HepG2 (cell line): ENCODE results near the gene SLC38A8. TPM values are rescaled to one million over a fixed set of nuclear protein-coding genes. Genes with fewer than 3 reads are reported as not detected.

Experiments
- ADNP ChIP-seq: sonication (generic); formaldehyde crosslinking; IDR thresholded peaks from 2 replicates; pipeline ENCODE4 v1.4.0; 2020; ENCODE audit warnings: missing genetic modification reagents
- AKAP8 ChIP-seq: sonication (generic); formaldehyde crosslinking; IDR thresholded peaks from 2 replicates; pipeline ENCODE4 v1.5.1; 2020; ENCODE audit warnings: mild to moderate bottlenecking, missing genetic modification reagents
- CHCHD3 ChIP-seq: sonication (generic); formaldehyde crosslinking; IDR thresholded peaks from 2 replicates; pipeline ENCODE4 v1.8.0; 2022; ENCODE audit warnings: mild to moderate bottlenecking, missing genetic modification reagents, moderate library complexity
- ERF ChIP-seq: IDR thresholded peaks from 2 replicates; pipeline ENCODE4 v1.6.1; 2018; ENCODE audit warnings: missing biosample characterization, missing genetic modification reagents
- HMGA1 ChIP-seq: sonication (generic); formaldehyde crosslinking; conservative IDR thresholded peaks from 2 replicates; pipeline ENCODE4 v1.4.0; 2020; ENCODE audit warnings: missing genetic modification reagents
- HOMEZ ChIP-seq: IDR thresholded peaks from 2 replicates; pipeline ENCODE4 v1.6.1; 2016; ENCODE audit warnings: low read depth
- HOXA7 ChIP-seq: sonication (generic); formaldehyde crosslinking; IDR thresholded peaks from 2 replicates; pipeline ENCODE4 v1.8.1; 2022; ENCODE audit warnings: mild to moderate bottlenecking, missing genetic modification reagents, moderate library complexity
- MXD1 ChIP-seq: sonication (generic); formaldehyde crosslinking; IDR thresholded peaks from 2 replicates; pipeline ENCODE4 v1.4.0; 2020; ENCODE audit warnings: mild to moderate bottlenecking, missing genetic modification reagents
- NFE2L2 ChIP-seq: fragments of 150-350 bp; IDR thresholded peaks from 2 replicates; pipeline ENCODE4 v1.6.1; 2014; ENCODE audit warnings: low read length
- PTBP1 ChIP-seq: fragments of 200-400 bp; formaldehyde crosslinking; IDR thresholded peaks from 2 replicates; pipeline ENCODE4 v1.6.1; 2018; ENCODE audit warnings: low read length, low read depth; ENCODE audit not compliant: poor library complexity, severe bottlenecking
- RXRA ChIP-seq: sonication (generic); formaldehyde crosslinking; IDR thresholded peaks from 2 replicates; pipeline ENCODE4 v1.5.1; 2020; ENCODE audit warnings: missing genetic modification reagents
- SAFB2 ChIP-seq: sonication (generic); formaldehyde crosslinking; IDR thresholded peaks from 2 replicates; pipeline ENCODE4 v1.5.1; 2020; ENCODE audit warnings: missing genetic modification reagents, low read depth, mild to moderate bottlenecking, borderline replicate concordance
- SMAD3 ChIP-seq: sonication (generic); formaldehyde crosslinking; IDR thresholded peaks from 2 replicates; pipeline ENCODE4 v1.4.0; 2020; ENCODE audit warnings: missing genetic modification reagents
- SRSF1 ChIP-seq: fragments of 200-400 bp; formaldehyde crosslinking; optimal IDR thresholded peaks from 2 replicates; pipeline ENCODE3; 2017; ENCODE audit warnings: mild to moderate bottlenecking, low read depth, low read length, moderate library complexity
- TBX2 ChIP-seq: sonication (generic); formaldehyde crosslinking; IDR thresholded peaks from 2 replicates; pipeline ENCODE4 v1.5.0; 2020; ENCODE audit warnings: missing genetic modification reagents, mild to moderate bottlenecking, borderline replicate concordance
- TFDP1 ChIP-seq: IDR thresholded peaks from 2 replicates; pipeline ENCODE4 v1.6.1; 2016; ENCODE audit warnings: missing compliant biosample characterization, missing genetic modification reagents, borderline replicate concordance
- ZBTB4 ChIP-seq: sonication (generic); formaldehyde crosslinking; IDR thresholded peaks from 2 replicates; pipeline ENCODE4 v1.4.0; 2020; ENCODE audit warnings: missing genetic modification reagents, mild to moderate bottlenecking, borderline replicate concordance
- ZNF280D ChIP-seq: sonication (generic); formaldehyde crosslinking; IDR thresholded peaks from 2 replicates; pipeline ENCODE4 v1.5.1; 2020; ENCODE audit warnings: mild to moderate bottlenecking, missing genetic modification reagents
- ZNF3 ChIP-seq: IDR thresholded peaks from 2 replicates; pipeline ENCODE4 v1.7.0; 2017; ENCODE audit warnings: inconsistent platforms
- ZNF530 ChIP-seq: sonication (generic); formaldehyde crosslinking; IDR thresholded peaks from 2 replicates; pipeline ENCODE4 v1.5.0; 2020; ENCODE audit warnings: low read depth, mild to moderate bottlenecking, missing genetic modification reagents
- polyA plus RNA-seq, 8 experiments: library from polyadenylated mRNA; depleted of rRNA in 3 of 8; stranded (reverse) in 7 of 8; unstranded in 1 of 8; fragments of >200 nt; fragmentation: Illumina TruSeq in 4 of 8; extraction: Trizol in 4 of 8; gene quantifications; 2 replicates each; pipeline versions ENCODE4 v1.2.1 to v1.2.3, GENCODE V29; 2011 to 2016; ENCODE audit warnings: low read depth in 4 of 8, missing spikeins in 1 of 8, mixed read lengths in 1 of 8; ENCODE audit not compliant: insufficient read depth in 1 of 8
- total RNA-seq, 5 experiments: library from RNA; depleted of rRNA; stranded (reverse); fragments of >200 nt; fragmentation: Illumina TruSeq; extraction: Trizol; gene quantifications; 2 replicates each; pipeline ENCODE4 v1.2.3, GENCODE V29; 2016; ENCODE audit warnings: low read depth in 1 of 5

The SLC38A8 gene
- total and polyA plus RNA-seq, 2 of the 13 experiments (the other 11 are each of a cell fraction or from before 2014, with no cell fraction given): 0.24 to 0.37 TPM

GRCh38 chr16:84048270-84048669, 5.7 kb upstream of the SLC38A8 start (continued):
- TF ChIP-seq AKAP8 (no peak), RXRA (CRISPR knock-in tag) (no peak; the same call in 1 of the 2 replicates), ZNF3 (CRISPR knock-in tag) (no peak), HOXA7 (CRISPR knock-in tag) (no peak), PTBP1 (no peak), SMAD3 (CRISPR knock-in tag) (no peak), HOMEZ (no peak), ADNP (CRISPR knock-in tag) (no peak), ERF (CRISPR knock-in tag) (peak; percentile 43; the same call in 1 of the 2 replicates), HMGA1 (no peak), NFE2L2 (no peak), TBX2 (CRISPR knock-in tag) (peak; percentile 85; the same call in 1 of the 2 replicates), ZNF530 (no peak), CHCHD3 (no peak), SRSF1 (no peak), ZBTB4 (CRISPR knock-in tag) (no peak), SAFB2 (CRISPR knock-in tag) (no peak), MXD1 (CRISPR knock-in tag) (0 out of 2 replicates have a peak, but pooled peaks have one; percentile 19), ZNF280D (CRISPR knock-in tag) (no peak), TFDP1 (peak; percentile 61; the same call in 1 of the 2 replicates)
